BE2C (cell line): Measurements from ENCODE around the gene EN2.

ENCODE experiments used
- DNase-seq: peaks from one replicate; pipeline ENCODE4 v3.0.0-alpha.2; 2020
- H3K27me3 ChIP-seq: fragments of 250-450 bp; sonication (Bioruptor Pico); 2 replicates; pipeline ENCODE4 v1.5.1; 2020; ENCODE audit warnings: mild to moderate bottlenecking
- H3K36me3 ChIP-seq: fragments of 250-450 bp; sonication (Bioruptor Pico); 2 replicates; pipeline ENCODE4 v1.5.1; 2020; ENCODE audit warnings: mild to moderate bottlenecking
- H3K4me1 ChIP-seq: fragments of 250-450 bp; sonication (Bioruptor Pico); 2 replicates; pipeline ENCODE4 v1.5.1; 2020
- H3K4me3 ChIP-seq: 2 replicates; pipeline ENCODE4 v1.5.1; 2011; ENCODE audit warnings: low read depth, low read length
- H3K9me3 ChIP-seq: fragments of 250-450 bp; sonication (Bioruptor Pico); 2 replicates; pipeline ENCODE4 v1.5.1; 2020
- CTCF ChIP-seq: IDR thresholded peaks from 2 replicates; pipeline ENCODE4 v1.5.1; 2012; ENCODE audit warnings: mild to moderate bottlenecking, low read depth, low read length

Gene EN2

GRCh38 chr7:155451840-155452239, 6.1 kb upstream of the EN2 start:
- no peaks in the 10 kb centered on the region for H3K36me3 ChIP-seq
- no peak for TF ChIP-seq CTCF
- no peaks in the 10 kb centered on the region; the same call in 1 of the 2 replicates for H3K9me3 ChIP-seq
- H3K4me1 ChIP-seq = no peaks in the 10 kb centered on the region
- DNase-seq = no peak
- H3K4me3 ChIP-seq = no peak overlapping the region
- H3K27me3 ChIP-seq = peaks cover 100% of the 10 kb centered on the region

- H3K4me1 ChIP-seq = no peaks in the 10 kb centered on the region
- TF ChIP-seq CTCF = no peak
- no peaks in the 10 kb centered on the region; the same call in 1 of the 2 replicates for H3K9me3 ChIP-seq
- H3K36me3 ChIP-seq = no peaks in the 10 kb centered on the region
- no peak for DNase-seq
- peaks cover 97% of the 10 kb centered on the region for H3K27me3 ChIP-seq
- H3K4me3 ChIP-seq = no peak overlapping the region
Observed at GRCh38 chr7:155452505-155453295, 5.2 kb upstream of the EN2 start.

- Histone ChIP-seq H3K27me3 (peaks cover 97% of the 10 kb centered on the region), H3K36me3 (no peaks in the 10 kb centered on the region), H3K4me1 (no peaks in the 10 kb centered on the region), H3K9me3 (no peaks in the 10 kb centered on the region; the same call in 1 of the 2 replicates), H3K4me3 (no peak overlapping the region)
- TF ChIP-seq CTCF = no peak
- DNase-seq = no peak
Observed at GRCh38 chr7:155453296-155454182, 4.4 kb upstream of the EN2 start.

GRCh38 chr7:155454183-155455112, 3.5 kb upstream of the EN2 start:
- DNase-seq = no peak

GRCh38 chr7:155455132-155455693, 2.7 kb upstream of the EN2 start:
- DNase-seq = no peak
- H3K4me1 ChIP-seq = no peaks in the 10 kb centered on the region
- H3K27me3 ChIP-seq = peaks cover 97% of the 10 kb centered on the region

More at GRCh38 chr7:155454183-155455112, 3.5 kb upstream of the EN2 start:
- no peaks in the 10 kb centered on the region for H3K36me3 ChIP-seq
- H3K4me3 ChIP-seq = no peak overlapping the region
- no peak for TF ChIP-seq CTCF
- H3K4me1 ChIP-seq = no peaks in the 10 kb centered on the region
- no peaks in the 10 kb centered on the region; the same call in 1 of the 2 replicates for H3K9me3 ChIP-seq
- H3K27me3 ChIP-seq = peaks cover 97% of the 10 kb centered on the region

More at GRCh38 chr7:155455132-155455693, 2.7 kb upstream of the EN2 start:
- Histone ChIP-seq H3K36me3 (no peaks in the 10 kb centered on the region), H3K4me3 (no peak overlapping the region), H3K9me3 (no peaks in the 10 kb centered on the region; the same call in 1 of the 2 replicates)
- TF ChIP-seq CTCF = no peak
